Epithelial cell of prostate (primary cell): ENCODE data around the gene BMPER.

Experiments
- DNase-seq: peaks from one replicate; pipeline ENCODE4 v3.0.0-alpha.2; 2011; ENCODE audit warnings: low read depth, low spot score
- H3K27ac ChIP-seq: fragments of 450-650 bp; 2 replicates; pipeline ENCODE4 v1.5.1; 2017; ENCODE audit warnings: mild to moderate bottlenecking

The BMPER gene

DNA sequence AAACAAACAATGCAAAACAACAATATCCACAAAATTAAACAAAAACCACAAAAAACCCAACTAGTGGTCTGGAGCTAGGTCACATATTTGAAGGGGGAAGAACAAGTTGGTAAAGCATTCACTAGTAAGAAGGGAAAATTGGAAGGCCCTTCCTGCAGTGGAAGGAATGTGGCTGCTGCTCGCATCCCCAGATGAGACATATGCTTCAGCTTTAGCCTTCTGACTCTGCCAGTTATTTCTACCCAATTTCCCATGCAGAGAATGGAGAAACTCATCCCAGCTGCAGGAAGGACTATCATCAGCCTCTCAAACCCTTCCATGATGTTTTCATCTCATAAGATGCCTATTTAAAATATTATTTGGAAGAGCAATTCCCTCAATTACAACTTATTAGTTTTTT is 176.6 kb downstream of the BMPER start:
- no peak overlapping the region for H3K27ac ChIP-seq
- no peak for DNase-seq

DNA sequence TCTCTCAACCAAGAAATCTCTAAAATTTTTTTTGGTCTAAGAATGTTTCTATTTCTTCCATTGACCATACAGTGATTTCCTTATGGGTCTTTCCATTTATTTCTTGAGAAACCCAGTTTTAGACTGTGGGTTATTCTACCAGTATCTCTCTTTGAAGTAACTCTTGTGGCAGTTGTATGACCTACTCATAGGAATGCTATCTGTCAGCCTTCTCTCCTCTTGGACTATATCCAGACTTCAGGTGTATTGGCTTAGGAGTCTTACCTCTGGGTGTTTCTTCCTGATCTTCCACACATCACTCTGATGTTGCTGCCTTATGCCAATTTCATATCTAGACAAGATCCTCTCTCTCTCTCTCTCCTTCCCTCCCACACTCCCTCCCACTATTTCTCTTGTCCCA is 178.1 kb downstream of the BMPER start:
- no peak for DNase-seq
- H3K27ac ChIP-seq: no peak overlapping the region

DNA sequence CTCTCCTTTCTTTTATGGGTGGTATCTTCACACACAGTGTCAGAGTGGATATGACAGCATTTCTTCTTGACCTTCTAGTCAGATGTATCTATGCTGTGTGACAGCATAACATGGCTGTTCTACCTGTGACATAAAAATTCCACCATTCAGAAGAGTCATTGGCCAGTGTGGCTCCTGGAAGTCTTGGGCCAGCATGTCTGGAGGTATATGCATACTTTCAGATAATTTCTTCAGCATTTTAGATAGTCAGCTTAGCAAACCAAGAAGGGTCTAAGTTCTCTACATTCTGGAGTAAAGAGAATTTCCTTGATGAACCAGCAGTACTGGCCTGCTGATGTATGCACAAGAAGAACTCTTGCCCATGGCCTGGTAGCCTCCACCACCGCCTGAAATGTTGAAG is 179.3 kb downstream of the BMPER start:
- DNase-seq: no peak

GRCh38 chr7:34086064-34086463 is 180.7 kb downstream of the BMPER start:
- H3K27ac ChIP-seq: no peak overlapping the region
- DNase-seq: no peak

More for the DNA sequence above, 179.3 kb downstream of the BMPER start:
- H3K27ac ChIP-seq: no peak overlapping the region

DNA sequence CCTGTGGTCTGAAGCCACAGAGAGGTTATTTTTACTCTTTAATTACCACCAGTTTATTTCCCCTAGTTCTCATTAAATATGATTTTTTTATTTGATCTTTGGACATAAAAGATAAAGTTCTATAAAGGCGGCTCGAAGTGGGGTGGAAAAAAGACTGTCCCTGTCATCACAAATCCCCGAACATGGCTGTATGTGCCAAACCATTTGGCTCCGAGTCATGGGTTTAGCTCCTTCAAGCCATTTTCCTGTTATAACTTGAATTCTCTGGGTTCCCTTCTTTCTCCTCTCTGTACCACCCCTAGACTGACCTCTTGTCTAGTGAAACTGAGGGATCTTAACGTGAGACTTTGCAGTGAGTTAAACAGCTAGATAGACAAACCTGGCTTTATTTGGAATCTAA is 181.6 kb downstream of the BMPER start:
- H3K27ac ChIP-seq: no peak overlapping the region
- no peak for DNase-seq

DNA sequence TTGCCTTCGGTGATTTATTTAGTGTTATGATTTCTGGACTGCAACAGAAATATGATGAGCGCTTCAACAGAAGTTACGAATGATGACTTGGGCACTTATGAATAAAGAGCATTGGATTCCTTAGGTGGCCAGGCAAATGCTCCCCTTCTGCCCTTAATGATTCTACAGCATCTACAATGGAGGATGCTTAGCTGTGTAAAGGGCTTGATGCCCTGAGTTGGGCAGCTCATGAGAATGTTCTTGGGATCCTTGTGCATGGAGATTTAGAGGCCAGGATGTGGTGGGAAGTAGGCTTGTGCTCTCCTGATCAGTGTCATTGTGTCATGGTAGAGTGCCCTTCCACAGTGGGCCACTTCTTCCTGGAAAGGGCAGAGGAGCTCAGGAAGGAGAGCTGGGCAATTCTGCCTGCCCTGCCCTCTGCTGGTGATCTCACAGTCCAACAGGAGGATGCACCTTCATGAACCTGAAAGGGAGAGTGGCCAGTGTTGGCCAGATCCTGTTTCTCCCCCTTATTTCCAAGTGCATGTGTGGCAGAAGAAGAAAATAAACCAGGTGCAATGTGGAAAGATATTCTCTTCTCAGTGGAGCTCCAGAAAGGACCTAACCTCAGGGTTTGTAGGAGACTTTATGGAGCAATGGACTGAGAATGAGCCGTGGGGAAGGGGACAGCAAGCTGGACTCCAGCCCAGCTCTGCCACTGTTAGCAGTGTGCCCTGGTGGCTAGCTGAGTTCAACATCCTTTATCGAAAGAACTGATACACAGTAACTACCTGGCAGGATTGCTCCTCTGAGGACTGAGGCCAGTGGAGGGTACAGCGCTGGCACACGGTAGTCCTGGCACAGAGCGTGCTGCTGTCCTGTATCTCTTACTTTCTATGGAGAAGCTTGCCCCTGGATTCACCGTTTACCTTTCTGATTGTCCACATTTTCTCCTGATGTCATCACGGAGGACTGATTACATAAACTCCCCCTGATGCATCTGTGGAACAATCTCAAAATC is 182.9 kb downstream of the BMPER start:
- no peak for DNase-seq
- no peak overlapping the region for H3K27ac ChIP-seq

DNA sequence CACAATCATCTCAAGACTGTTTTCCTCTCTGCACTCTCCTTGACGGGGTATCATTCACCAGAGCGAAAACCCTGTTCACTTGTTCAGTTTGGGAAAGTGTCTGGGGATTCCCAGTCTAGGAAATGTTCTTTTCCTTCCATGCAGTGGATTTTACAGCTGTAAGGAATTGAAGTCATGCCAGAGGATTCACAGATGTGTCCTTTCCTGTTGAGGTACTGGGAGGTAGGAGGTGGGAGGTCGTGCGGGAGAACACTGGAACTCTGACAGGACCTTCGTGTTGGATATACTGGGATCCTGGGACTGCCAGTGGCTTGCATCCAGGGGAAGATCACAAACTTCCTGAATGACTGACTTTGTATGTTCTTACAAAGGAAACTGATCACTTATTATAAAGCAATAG is 185.5 kb downstream of the BMPER start:
- no peak overlapping the region for H3K27ac ChIP-seq
- DNase-seq: no peak

- no peak overlapping the region for H3K27ac ChIP-seq
- DNase-seq: no peak
Observed at GRCh38 chr7:34091321-34091917, 186.1 kb downstream of the BMPER start.

- no peak overlapping the region for H3K27ac ChIP-seq
- DNase-seq: no peak
Observed at GRCh38 chr7:34093276-34093675, 187.9 kb downstream of the BMPER start.

DNA sequence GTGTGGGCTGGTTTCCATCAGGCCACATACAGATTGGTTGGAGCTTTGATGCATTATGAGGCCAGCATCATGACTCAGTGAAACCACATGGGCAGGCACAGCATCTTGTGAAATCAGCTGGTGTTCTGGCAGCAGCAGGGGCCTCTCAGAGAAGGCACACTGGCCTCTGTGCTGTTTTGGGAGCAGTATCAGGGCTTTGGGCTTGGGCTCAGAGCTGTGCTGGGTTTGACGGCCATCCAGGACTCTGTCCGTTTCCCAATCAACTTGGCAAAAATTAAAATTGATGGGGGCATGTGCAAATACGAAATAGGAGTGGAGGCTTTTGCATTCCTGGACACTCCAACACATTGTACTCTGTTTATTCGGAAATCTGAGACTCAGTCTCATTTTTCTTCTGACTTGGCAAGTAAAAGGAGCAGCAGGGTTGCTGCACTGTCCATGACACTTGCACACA is 190.9 kb downstream of the BMPER start:
- no peak for DNase-seq
- H3K27ac ChIP-seq: no peak overlapping the region

- no peak overlapping the region for H3K27ac ChIP-seq
- DNase-seq: no peak
Observed at GRCh38 chr7:34096777-34097176, 191.4 kb downstream of the BMPER start.

- DNase-seq: no peak
- H3K27ac ChIP-seq: no peak overlapping the region
Observed at GRCh38 chr7:34100661-34101060, 195.3 kb downstream of the BMPER start.

DNA sequence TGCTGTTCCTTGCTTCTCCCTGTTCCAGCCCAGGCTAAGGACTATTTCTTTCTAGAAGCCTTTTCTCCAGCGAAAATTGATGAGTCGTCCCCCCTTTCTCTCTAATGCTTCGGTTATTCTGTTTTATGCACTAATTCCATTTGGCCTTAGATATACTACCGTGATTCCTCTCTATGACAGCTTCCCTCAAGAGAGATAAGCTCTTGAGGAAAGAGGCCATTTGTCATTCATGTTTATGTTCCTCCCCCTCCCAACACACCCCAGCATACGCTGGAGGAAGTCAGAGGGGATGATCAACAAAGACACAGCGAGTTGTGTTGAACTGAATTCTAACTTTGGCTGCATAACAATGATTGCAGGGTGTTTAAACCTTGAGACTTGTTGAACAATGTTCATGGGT is 198.8 kb downstream of the BMPER start:
- no peak overlapping the region for H3K27ac ChIP-seq
- no peak for DNase-seq

GRCh38 chr7:34104992-34105391 is 199.7 kb downstream of the BMPER start:
- DNase-seq: no peak
- no peak overlapping the region for H3K27ac ChIP-seq

DNA sequence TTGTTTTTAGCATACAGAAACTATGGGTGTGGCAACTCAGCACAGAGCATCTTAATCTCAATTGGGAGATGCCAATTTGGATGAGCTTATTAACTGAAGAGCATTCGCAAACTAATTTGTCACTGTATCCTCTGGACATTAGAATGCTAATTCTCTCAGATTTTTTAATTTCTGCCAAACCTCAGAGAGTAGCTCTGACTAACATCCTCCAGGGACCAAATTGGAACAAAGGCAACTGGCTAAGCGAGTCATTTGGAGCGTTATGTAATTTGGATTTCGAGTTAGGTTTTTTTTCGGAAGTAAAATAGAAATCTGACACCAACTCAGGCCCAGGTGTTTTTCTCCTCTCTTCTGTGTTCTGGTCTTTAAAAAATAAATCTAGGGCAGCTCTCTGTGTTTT is 201.9 kb downstream of the BMPER start:
- no peak for DNase-seq
- H3K27ac ChIP-seq: no peak overlapping the region

GRCh38 chr7:34108165-34108564 is 202.8 kb downstream of the BMPER start:
- no peak for DNase-seq
- no peak overlapping the region for H3K27ac ChIP-seq

DNA sequence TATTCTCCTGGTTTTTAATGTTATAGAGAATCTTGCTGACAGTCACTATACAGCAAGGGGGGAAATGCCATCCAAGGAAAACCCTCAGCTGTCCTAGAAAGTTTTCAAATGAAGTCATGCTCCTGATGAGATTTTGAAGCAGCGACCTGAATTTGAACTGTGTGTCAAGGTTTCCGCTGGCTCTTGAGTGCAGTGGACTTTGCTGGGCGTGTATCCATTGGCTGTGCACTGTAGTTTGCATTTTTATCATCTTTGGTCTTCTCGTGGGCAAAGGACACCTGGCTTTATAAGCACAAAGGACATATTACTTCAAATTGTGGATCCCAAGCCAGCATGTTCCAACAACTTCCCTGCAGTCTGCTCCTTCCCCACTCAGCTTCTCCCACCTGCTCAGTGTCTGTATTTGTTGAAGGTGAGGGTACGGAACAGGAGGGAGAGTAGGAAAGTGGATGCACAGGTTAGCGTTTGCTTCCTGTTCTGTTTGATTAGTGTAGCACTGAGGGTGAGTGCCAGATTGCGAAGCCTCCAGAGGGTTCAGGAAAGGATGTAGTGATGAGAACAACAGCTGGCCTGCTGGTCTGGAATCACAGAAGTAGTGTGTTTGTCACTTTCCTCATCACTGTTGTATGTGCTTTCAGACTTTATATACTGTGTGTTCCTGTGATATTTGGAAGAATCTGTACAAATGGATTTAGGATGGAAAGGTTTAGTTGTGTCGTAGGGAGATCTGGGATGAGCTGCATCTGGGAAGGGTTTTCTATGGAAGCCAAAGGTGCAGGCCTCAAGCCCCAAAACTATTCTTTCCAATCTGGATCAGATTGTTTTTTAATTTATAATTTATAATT is 204.8 kb downstream of the BMPER start:
- no peak overlapping the region for H3K27ac ChIP-seq
- no peak for DNase-seq

- no peak overlapping the region for H3K27ac ChIP-seq
- no peak for DNase-seq
Observed at GRCh38 chr7:34111031-34111430, 205.7 kb downstream of the BMPER start.

DNA sequence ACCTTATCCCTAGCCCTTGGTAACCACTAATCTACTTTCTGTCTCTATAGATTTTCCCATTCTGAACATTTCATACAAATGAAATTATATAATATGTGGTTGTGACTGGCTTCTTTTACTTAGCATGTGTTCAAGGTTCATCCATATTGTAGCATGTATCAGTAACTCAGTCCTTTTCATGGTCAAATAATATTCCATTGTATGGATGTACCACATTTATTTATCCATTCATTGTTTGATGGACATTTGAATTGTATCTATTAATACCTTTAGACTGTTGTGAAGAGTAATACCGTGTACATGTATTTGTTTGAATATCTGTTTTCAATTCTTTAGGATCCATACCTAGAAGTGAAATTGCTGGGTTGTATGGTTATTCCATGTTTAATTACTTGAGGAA is 210.2 kb downstream of the BMPER start:
- no peak overlapping the region for H3K27ac ChIP-seq
- no peak for DNase-seq

- DNase-seq: no peak
- H3K27ac ChIP-seq: no peak overlapping the region
Observed at GRCh38 chr7:34117573-34117972, 212.2 kb downstream of the BMPER start.

DNA sequence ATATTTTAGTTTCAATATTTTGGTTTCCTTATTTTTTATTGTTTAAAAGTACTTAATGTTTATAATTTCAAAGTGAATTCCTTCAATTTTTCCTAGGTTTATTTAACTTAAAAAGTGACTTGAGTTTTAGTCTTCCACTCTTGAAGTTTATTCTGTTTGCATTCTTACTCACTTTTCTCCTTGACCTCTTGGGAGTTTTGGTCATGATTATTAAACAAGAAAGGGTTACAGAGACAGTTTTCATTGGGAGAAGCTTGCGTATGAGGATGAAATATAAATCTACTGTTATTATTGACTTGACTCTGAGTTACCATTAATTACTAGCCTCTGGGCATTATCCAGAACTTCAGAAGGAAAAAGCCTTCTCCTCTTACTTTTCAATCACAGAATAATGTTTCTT is 216.0 kb downstream of the BMPER start:
- no peak for DNase-seq
- H3K27ac ChIP-seq: no peak overlapping the region
